Fibroblast of pulmonary artery (primary cell): ENCODE measurements around the gene PERP.

Experiments
- DNase-seq: peaks from one replicate; pipeline ENCODE4 v3.0.0-alpha.2; 2010; ENCODE audit warnings: low read depth
- H3K4me3 ChIP-seq: replicated peaks from 2 replicates; pipeline ENCODE4 v1.5.1; 2011; ENCODE audit warnings: low read depth, mild to moderate bottlenecking, control low read depth, low read length, moderate library complexity
- TF ChIP-seq, protein P1 (sequence below): IDR thresholded peaks from 2 replicates; pipeline ENCODE4 v1.5.1; 2011; ENCODE audit warnings: mild to moderate bottlenecking, control low read depth, low read length, inconsistent platforms; ENCODE audit errors: missing control alignments

PERP gene

DNA sequence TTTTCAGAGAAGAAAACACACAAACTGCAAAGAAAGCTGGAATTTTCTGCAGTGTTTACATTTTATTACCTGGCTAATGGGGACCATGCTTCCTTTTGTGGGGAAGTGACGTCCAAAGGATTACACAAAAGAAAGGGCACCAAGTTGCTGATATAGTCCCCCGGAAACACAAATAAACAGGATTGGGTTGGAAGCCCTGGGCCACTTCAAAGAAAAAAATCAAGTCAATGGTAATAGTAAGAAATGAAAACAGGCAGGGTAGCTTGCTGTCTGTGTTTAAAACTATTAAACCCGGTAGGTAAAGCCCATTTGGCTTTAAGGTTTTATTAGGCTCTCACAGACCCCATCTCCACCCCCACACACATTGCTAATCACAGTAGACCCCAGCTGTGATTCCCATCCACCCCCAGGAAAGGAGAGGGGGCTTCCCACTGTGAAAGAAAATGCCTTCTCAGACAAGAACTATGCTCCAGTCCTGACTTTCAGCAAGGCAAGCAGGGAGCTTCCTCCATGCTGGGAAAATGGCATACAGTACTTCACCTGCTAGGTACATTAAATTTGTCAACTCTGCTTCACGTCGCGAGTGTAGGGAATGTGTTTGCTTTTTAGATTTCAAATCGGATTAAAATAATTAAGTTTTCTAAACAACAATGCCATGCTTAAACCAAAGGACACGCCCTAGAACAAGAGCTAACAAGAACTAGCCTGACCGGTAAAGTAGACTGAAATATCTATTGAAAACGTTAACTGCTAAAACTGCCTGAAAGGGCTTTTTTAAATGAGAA lies 1.1 kb downstream of the PERP start:
- no peak for DNase-seq
- TF ChIP-seq, protein P1, sequence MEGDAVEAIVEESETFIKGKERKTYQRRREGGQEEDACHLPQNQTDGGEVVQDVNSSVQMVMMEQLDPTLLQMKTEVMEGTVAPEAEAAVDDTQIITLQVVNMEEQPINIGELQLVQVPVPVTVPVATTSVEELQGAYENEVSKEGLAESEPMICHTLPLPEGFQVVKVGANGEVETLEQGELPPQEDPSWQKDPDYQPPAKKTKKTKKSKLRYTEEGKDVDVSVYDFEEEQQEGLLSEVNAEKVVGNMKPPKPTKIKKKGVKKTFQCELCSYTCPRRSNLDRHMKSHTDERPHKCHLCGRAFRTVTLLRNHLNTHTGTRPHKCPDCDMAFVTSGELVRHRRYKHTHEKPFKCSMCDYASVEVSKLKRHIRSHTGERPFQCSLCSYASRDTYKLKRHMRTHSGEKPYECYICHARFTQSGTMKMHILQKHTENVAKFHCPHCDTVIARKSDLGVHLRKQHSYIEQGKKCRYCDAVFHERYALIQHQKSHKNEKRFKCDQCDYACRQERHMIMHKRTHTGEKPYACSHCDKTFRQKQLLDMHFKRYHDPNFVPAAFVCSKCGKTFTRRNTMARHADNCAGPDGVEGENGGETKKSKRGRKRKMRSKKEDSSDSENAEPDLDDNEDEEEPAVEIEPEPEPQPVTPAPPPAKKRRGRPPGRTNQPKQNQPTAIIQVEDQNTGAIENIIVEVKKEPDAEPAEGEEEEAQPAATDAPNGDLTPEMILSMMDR = no peak

DNA sequence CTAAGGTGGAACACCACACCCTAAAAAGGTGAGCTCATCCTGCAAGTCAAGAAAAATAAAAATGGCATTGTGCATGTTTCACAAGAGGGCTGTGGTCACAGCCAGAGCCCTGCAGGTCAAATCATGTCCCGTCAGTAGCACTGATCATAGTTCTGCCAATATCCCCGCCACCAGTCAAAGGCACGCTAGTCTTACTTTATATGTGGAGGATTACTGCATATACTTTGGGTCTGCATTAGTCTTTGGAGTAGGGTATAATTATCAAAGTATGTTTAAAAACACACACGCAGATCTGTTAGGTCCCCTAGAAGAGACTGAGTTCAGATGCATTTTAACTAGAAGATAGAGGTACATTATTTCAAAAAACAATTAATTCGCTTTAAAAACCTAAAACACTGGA lies 1.8 kb downstream of the PERP start:
- TF ChIP-seq, protein P1 = no peak
- DNase-seq = no peak
- H3K4me3 ChIP-seq = peak overlapping the region; percentile 63

More for the DNA sequence above, 1.1 kb downstream of the PERP start:
- H3K4me3 ChIP-seq = peak overlapping the region; percentile 63

DNA sequence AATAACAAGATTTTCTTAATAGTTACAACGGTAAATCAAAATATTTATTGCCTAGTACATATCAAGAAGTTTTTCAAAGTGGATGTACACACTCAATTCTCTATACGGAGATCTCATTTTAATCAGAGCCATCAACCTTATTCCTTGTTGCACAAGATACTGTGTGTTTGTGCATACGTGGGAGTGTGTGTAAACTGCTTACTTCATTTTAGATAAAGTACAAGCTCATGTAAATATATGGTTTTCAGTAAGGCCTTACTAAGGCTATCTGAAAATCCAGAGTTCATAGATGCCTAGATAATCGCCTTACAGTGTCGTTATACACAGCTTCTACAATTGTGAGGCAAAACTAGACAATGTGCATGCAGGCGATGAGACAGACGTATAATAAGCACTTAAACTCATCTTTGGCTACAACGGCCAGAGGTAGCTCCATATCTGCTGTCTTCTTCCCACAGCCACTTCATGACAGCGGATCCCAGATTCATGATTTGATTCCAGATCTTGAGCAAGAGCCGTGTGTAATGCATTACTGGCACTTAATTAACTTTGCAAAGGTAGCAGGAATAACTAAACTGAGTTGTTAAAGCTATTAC lies 2.5 kb downstream of the PERP start:
- TF ChIP-seq, protein P1 = no peak
- DNase-seq = no peak
- H3K4me3 ChIP-seq = no peak overlapping the region

DNA sequence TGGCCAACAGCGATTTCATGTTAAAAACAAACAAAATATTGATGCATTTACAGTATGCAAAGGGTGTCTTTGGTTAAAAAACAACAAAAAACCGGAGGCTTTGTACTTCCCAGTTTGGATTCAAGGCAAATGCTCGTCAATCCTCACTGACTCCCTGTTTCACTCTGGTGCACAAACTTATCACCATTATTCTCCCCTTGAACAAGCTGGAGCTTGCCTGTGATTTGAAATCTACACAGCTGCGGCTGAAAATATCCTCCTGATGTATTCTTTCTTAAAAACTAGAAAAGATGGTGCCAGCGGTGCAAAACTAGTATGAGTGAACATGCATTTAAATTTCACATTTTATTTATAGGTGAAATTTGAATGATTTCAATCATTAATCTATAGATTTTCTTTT lies 3.3 kb downstream of the PERP start:
- H3K4me3 ChIP-seq = no peak overlapping the region
- TF ChIP-seq, protein P1 = no peak
- DNase-seq = no peak

DNA sequence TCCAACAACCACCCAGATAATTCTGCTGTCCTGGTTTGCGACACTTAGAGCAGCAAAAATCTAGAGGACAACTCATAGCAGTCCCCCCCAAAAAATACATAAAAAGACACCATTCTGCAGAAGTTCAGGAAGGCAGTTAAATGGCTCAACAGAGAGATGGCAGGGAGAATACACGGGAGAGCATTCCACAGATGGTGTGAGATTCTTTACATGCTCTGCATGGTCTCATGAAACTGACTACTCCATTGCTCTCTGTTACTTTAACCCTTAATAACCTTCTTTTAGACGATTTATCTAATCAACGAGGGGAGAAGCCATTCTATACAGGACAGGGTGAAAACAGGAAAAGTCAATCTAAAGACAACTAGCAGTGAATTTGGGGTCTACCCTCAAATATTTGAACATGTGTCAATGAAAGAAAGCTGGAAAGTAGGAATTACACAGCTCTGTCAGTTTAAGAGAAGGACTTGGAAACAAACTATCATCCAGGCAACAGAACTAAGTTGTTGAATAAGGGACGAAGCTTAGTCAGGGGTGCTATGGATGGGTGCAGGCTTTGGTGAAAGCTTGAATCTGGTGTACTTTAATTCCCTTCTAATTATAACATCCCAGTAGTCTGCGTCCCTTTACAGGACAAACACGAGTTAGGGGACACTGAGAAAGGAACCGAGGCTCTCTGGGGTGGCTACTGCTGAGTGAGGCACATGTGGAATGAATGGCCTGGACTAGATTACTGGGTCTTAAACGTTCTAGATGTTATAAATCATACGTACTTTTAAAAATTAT lies 5.1 kb downstream of the PERP start:
- no peak overlapping the region for H3K4me3 ChIP-seq
- TF ChIP-seq, protein P1 = no peak
- DNase-seq = no peak

DNA sequence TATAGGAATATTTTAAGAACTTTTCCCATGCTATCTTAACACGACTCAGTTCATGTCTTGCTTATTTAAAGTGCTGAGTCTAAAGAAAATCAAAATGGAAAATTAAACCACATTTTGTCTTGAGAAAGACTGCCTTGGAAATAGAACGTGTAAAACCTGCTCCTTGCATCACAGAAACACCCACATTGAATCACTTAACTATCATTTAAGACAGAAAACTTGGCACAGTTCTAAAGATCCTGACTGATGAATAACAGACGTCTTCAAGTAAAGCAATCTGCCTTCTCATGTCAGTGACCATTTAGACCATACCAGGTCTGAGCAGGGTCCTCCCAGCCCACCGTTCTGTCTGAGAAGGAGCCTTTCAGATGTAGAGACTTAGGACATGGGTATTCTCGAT lies 7.4 kb downstream of the PERP start:
- DNase-seq = peak; percentile 47
- TF ChIP-seq, protein P1 = no peak
- H3K4me3 ChIP-seq = no peak overlapping the region
